Liver (tissue), 9 donors: ENCODE measurements around the gene MTCH2. TPM values are rescaled to one million over a fixed set of nuclear protein-coding genes. Genes with fewer than 3 reads are reported as not detected.
"Not testable (repeated sequence)": the region's sequence is repeated elsewhere in the genome, so short reads cannot be mapped to it uniquely, and the experiment has no call there.

ENCODE experiments used
- DNase-seq: peaks from one replicate; pipeline ENCODE4 v3.0.0-alpha.2; 2017; ENCODE audit warnings: low spot score
- H3K27ac ChIP-seq, 2 donors: one replicate each; pipeline ENCODE4 v1.7.0; 2013; ENCODE audit warnings: inconsistent platforms in 2 of 2, low read length in 2 of 2, control low read depth in 1 of 2, low read depth in 1 of 2, mild to moderate bottlenecking in 1 of 2
- H3K27me3 ChIP-seq, 4 donors: one replicate each; pipeline versions ENCODE4 v1.6.1 to v1.7.0; 2013; ENCODE audit warnings: low read length in 3 of 4, inconsistent platforms in 1 of 4, mild to moderate bottlenecking in 1 of 4, moderate library complexity in 1 of 4; ENCODE audit not compliant: control insufficient read depth in 4 of 4, insufficient read depth in 4 of 4
- H3K36me3 ChIP-seq, 4 donors: one replicate each; pipeline versions ENCODE4 v1.6.1 to v1.7.0; 2013; ENCODE audit warnings: low read length in 3 of 4, mild to moderate bottlenecking in 3 of 4, low read depth in 1 of 4, moderate library complexity in 1 of 4; ENCODE audit not compliant: control insufficient read depth in 4 of 4, insufficient read depth in 3 of 4
- H3K4me1 ChIP-seq, 4 donors: one replicate each; pipeline versions ENCODE4 v1.6.1 to v1.7.0; 2013; ENCODE audit warnings: low read length in 3 of 4, mild to moderate bottlenecking in 3 of 4, moderate library complexity in 1 of 4; ENCODE audit not compliant: control insufficient read depth in 4 of 4, insufficient read depth in 4 of 4
- H3K4me3 ChIP-seq, 3 donors: one replicate each; pipeline versions ENCODE4 v1.6.1 to v1.7.0; 2013; ENCODE audit warnings: low read length in 3 of 3, control low read depth in 1 of 3, low read depth in 1 of 3, mild to moderate bottlenecking in 1 of 3
- H3K9ac ChIP-seq, 2 donors: one replicate each; pipeline ENCODE4 v1.7.0; 2013; ENCODE audit warnings: low read length in 2 of 2, mild to moderate bottlenecking in 2 of 2, moderate library complexity in 2 of 2, control low read depth in 1 of 2, low read depth in 1 of 2
- H3K9me3 ChIP-seq, 4 donors: one replicate each; pipeline versions ENCODE4 v1.6.1 to v1.7.0; 2013; ENCODE audit warnings: low read length in 3 of 4; ENCODE audit not compliant: control insufficient read depth in 4 of 4
- EGR1 ChIP-seq, 2 donors: IDR thresholded peaks; 2 replicates each; pipeline ENCODE4 v1.6.1; 2016 to 2018; ENCODE audit warnings: antibody characterized with exemption in 2 of 2, low read depth in 2 of 2
- FOXA1 ChIP-seq: IDR thresholded peaks from 2 replicates; pipeline ENCODE4 v1.6.1; 2016; ENCODE audit warnings: antibody characterized with exemption
- FOXA2 ChIP-seq: IDR thresholded peaks from 2 replicates; pipeline ENCODE4 v1.6.1; 2016; ENCODE audit warnings: antibody characterized with exemption
- GABPA ChIP-seq, 2 donors: IDR thresholded peaks in 1 of 2; conservative IDR thresholded peaks in 1 of 2; 2 replicates each; pipeline ENCODE4 v1.6.1; 2016; ENCODE audit warnings: antibody characterized with exemption in 2 of 2, mild to moderate bottlenecking in 1 of 2, moderate library complexity in 1 of 2
- HNF4A ChIP-seq, 2 donors: conservative IDR thresholded peaks; 2 replicates each; pipeline ENCODE4 v1.6.1; 2016; ENCODE audit warnings: antibody characterized with exemption in 2 of 2, mild to moderate bottlenecking in 2 of 2
- HNF4G ChIP-seq: IDR thresholded peaks from 2 replicates; pipeline ENCODE4 v1.6.1; 2016; ENCODE audit warnings: antibody characterized with exemption
- JUND ChIP-seq, 2 donors: IDR thresholded peaks; 2 replicates each; pipeline ENCODE4 v1.6.1; 2016; ENCODE audit warnings: antibody characterized with exemption in 2 of 2
- NR2F2 ChIP-seq: IDR thresholded peaks from 2 replicates; pipeline ENCODE4 v1.6.1; 2016; ENCODE audit warnings: antibody characterized with exemption
- RAD21 ChIP-seq, 2 donors: IDR thresholded peaks; 2 replicates each; pipeline ENCODE4 v1.6.1; 2016; ENCODE audit warnings: antibody characterized with exemption in 2 of 2, mild to moderate bottlenecking in 2 of 2
- RXRA ChIP-seq, 2 donors: IDR thresholded peaks; 2 replicates each; pipeline ENCODE4 v1.6.1; 2017 to 2018; ENCODE audit warnings: antibody characterized with exemption in 2 of 2, mild to moderate bottlenecking in 1 of 2
- SP1 ChIP-seq: IDR thresholded peaks from 2 replicates; pipeline ENCODE4 v1.6.1; 2018; ENCODE audit warnings: antibody characterized with exemption, mild to moderate bottlenecking
- TAF1 ChIP-seq: conservative IDR thresholded peaks from 2 replicates; pipeline ENCODE4 v1.6.1; 2016; ENCODE audit warnings: antibody characterized with exemption, mild to moderate bottlenecking
- YY1 ChIP-seq: IDR thresholded peaks from 2 replicates; pipeline ENCODE4 v1.6.1; 2016; ENCODE audit warnings: antibody characterized with exemption, mild to moderate bottlenecking
- WGBS: extraction: QIAGEN DNeasy Blood & Tissue Kit; methylation state at CpG from one replicate; pipeline ENCODE4 v1.1.7; 2013; 5-methylcytosine and 5-hydroxymethylcytosine counted together
- polyA plus RNA-seq, 2 donors: library from polyadenylated mRNA; stranded (reverse) in 1 of 2; unstranded in 1 of 2; fragments of 200-250 nt in 1 of 2; fragments of >200 nt in 1 of 2; fragmentation: Nextera tagmentation in 1 of 2; extraction: Ambion mirVana in 1 of 2; gene quantifications; one replicate each; pipeline versions ENCODE4 v1.2.1 to v1.2.3, GENCODE V29; 2013 to 2015
- total RNA-seq, 2 donors: library from RNA; depleted of rRNA; stranded (reverse); fragments of >200 nt; gene quantifications; one replicate each; pipeline ENCODE4 v1.2.3, GENCODE V29; 2014
- TF ChIP-seq, protein P1 (sequence below): IDR thresholded peaks from 2 replicates; pipeline ENCODE4 v1.6.1; 2016; ENCODE audit warnings: antibody characterized with exemption
- TF ChIP-seq, protein P2 (sequence below): IDR thresholded peaks from 2 replicates; pipeline ENCODE4 v1.6.1; 2016; ENCODE audit warnings: antibody characterized with exemption
- TF ChIP-seq, protein P3 (sequence below): IDR thresholded peaks from 2 replicates; pipeline ENCODE4 v1.6.1; 2016; ENCODE audit warnings: antibody characterized with exemption, mild to moderate bottlenecking
- TF ChIP-seq, protein P4 (sequence below): fragments of 150-350 bp; IDR thresholded peaks from 2 replicates; pipeline ENCODE4 v1.5.1; 2017; ENCODE audit warnings: improper control_type of control experiment, low read depth, low read length; ENCODE audit not compliant: missing input control
- donor health status: healthy.
- donor health status: healthy.
- donor health status: healthy.
- donor health status: healthy.
- donor health status: healthy.

MTCH2 gene
- total and polyA plus RNA-seq, 4 donors = 62.5 to 304 (median 126) TPM

DNA sequence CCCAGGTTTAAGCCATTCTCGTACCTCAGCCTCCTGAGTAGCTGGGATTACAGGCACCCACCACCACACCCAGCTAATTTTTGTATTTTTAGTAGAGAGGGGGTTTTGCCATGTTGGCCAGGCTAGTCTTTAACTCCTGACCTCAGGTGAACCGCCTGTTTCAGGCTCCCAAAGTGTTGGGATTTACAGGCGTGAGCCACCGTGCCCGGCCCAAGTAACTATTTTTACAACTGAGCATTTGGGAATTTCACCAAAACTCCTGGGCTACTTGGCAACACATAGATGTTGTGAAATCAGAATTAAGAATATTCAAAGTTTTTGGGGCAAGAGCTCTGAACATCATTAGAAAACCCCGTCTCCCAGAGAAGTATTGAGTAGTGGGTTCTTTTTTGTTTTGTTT is 1.9 kb downstream of the MTCH2 start:
- H3K36me3 ChIP-seq = peaks cover 7 to 23% (median 14%) of the 10 kb centered on the region in 4 donors
- peak in 1 of 2 donors; percentile 5 for TF ChIP-seq HNF4A (conservative IDR thresholded peaks at IDR 0.05)
- TF ChIP-seq RXRA (IDR thresholded peaks at IDR 0.05) = peak; percentile 15 to 17
- TF ChIP-seq SP1 = peak; percentile 13
- peak in 1 of 2 donors; percentile 15 for TF ChIP-seq RAD21 (IDR thresholded peaks at IDR 0.05)
- not testable (repeated sequence) for DNase-seq, H3K27me3 ChIP-seq, H3K9ac ChIP-seq, H3K9me3 ChIP-seq
- H3K27ac ChIP-seq = peak overlapping the region in 1 of 2 donors; percentile 0
- WGBS = 41% methylated on average over 6 of the region's 6 CpGs
- peaks cover 2 to 24% (median 15%) of the 10 kb centered on the region in 4 donors for H3K4me1 ChIP-seq
- peak overlapping the region in 1 of 3 donors; percentile 79 for H3K4me3 ChIP-seq

DNA sequence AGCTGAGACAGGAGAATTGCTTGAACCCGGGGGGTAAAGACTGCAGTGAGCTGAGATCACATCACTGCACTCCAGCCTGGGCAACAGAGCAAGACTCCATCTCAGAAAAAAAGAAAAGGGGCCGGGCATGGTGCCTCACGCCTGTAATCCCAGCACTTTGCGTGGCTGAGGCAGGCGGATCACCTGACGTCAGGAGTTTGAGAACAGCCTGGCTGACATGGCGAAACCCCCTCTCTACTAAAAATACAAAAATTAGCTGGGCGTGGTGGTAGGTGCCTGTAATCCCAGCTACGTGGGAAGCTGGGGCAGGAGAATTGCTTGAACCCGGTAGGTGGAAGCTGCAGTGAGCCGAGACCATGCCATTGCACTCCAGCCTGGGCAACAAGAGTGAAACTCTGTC is 6.0 kb downstream of the MTCH2 start:
- not testable (repeated sequence) for H3K4me3 ChIP-seq, H3K27ac ChIP-seq, DNase-seq, H3K9ac ChIP-seq, H3K9me3 ChIP-seq, H3K27me3 ChIP-seq
- peaks cover 13 to 48% (median 38%) of the 10 kb centered on the region in 4 donors for H3K36me3 ChIP-seq
- 98% methylated on average over 11 of the region's 11 CpGs for WGBS
- H3K4me1 ChIP-seq = peaks cover 5 to 15% (median 12%) of the 10 kb centered on the region in 4 donors

DNA sequence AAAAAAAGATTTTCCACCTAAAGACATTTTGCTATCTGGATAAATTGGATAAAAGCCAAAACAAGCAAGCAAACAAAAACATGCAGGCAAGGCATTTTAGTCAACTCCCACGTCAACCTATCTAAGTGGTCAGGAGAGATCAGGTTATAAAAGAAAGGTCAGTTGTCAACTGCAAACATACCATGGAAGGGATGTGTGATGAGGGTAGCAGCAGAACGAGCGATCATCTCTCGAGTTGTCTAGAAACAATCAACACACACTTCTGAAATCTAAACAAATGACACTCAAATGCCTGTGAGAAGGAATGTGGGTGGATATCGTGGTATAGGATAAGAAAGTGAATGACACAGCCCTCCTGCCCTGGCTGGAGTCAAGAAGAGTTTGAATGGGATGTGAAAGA is 10.9 kb downstream of the MTCH2 start:
- Histone ChIP-seq H3K9ac (no peak overlapping the region), H3K27me3 (no peaks in the 10 kb centered on the region), H3K4me1 (peaks cover 0 to 3% (median 2%) of the 10 kb centered on the region in 4 donors), H3K27ac (no peak overlapping the region), H3K36me3 (peaks cover 19 to 67% (median 59%) of the 10 kb centered on the region in 4 donors), H3K4me3 (no peak overlapping the region), H3K9me3 (no peaks in the 10 kb centered on the region)
- no peak for DNase-seq
- TF ChIP-seq JUND (IDR thresholded peaks at IDR 0.05) (no peak), HNF4G (no peak), SP1 (no peak)
- TF ChIP-seq, protein P1, sequence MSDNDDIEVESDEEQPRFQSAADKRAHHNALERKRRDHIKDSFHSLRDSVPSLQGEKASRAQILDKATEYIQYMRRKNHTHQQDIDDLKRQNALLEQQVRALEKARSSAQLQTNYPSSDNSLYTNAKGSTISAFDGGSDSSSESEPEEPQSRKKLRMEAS = no peak
- 41% methylated on average over 5 of the region's 5 CpGs for WGBS

DNA sequence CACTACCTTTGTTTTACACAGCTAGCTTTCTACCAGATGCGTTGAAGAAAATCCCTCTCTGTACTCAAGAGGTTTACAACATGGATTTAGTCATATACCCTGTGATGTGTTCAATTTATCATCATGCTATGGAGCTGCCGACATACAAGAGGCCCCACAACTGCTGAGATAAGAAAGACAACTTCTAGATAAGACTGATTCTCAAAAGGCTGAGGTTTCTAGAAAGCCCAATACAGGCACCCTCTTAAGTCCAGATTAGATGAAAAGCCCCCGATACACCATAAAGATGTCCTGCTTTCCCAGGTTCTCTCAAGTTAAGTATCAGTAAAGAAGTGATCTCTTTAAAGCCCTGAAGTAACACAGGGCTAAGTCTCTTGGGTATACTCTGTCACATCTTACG is 14.3 kb downstream of the MTCH2 start:
- peaks cover 14 to 68% (median 66%) of the 10 kb centered on the region in 4 donors for H3K36me3 ChIP-seq
- WGBS = 96% methylated on average over 4 of the region's 4 CpGs
- H3K9ac ChIP-seq = no peak overlapping the region
- no peaks in the 10 kb centered on the region for H3K27me3 ChIP-seq
- no peak overlapping the region for H3K27ac ChIP-seq
- TF ChIP-seq FOXA2 (no peak), YY1 (no peak), FOXA1 (no peak), HNF4G (no peak), JUND (IDR thresholded peaks at IDR 0.05) (no peak), SP1 (no peak), EGR1 (IDR thresholded peaks at IDR 0.05; ENCODE audit: low read depth in 2 of 2) (no peak), NR2F2 (no peak), GABPA (IDR thresholded peaks at IDR 0.05 in 1 of 2, conservative IDR thresholded peaks at IDR 0.05 in 1 of 2) (no peak), RXRA (IDR thresholded peaks at IDR 0.05) (no peak), RAD21 (IDR thresholded peaks at IDR 0.05) (no peak), HNF4A (conservative IDR thresholded peaks at IDR 0.05) (no peak), TAF1 (no peak)
- TF ChIP-seq, protein P2, sequence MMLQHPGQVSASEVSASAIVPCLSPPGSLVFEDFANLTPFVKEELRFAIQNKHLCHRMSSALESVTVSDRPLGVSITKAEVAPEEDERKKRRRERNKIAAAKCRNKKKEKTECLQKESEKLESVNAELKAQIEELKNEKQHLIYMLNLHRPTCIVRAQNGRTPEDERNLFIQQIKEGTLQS = no peak
- TF ChIP-seq, protein P1 = no peak
- TF ChIP-seq, protein P3, sequence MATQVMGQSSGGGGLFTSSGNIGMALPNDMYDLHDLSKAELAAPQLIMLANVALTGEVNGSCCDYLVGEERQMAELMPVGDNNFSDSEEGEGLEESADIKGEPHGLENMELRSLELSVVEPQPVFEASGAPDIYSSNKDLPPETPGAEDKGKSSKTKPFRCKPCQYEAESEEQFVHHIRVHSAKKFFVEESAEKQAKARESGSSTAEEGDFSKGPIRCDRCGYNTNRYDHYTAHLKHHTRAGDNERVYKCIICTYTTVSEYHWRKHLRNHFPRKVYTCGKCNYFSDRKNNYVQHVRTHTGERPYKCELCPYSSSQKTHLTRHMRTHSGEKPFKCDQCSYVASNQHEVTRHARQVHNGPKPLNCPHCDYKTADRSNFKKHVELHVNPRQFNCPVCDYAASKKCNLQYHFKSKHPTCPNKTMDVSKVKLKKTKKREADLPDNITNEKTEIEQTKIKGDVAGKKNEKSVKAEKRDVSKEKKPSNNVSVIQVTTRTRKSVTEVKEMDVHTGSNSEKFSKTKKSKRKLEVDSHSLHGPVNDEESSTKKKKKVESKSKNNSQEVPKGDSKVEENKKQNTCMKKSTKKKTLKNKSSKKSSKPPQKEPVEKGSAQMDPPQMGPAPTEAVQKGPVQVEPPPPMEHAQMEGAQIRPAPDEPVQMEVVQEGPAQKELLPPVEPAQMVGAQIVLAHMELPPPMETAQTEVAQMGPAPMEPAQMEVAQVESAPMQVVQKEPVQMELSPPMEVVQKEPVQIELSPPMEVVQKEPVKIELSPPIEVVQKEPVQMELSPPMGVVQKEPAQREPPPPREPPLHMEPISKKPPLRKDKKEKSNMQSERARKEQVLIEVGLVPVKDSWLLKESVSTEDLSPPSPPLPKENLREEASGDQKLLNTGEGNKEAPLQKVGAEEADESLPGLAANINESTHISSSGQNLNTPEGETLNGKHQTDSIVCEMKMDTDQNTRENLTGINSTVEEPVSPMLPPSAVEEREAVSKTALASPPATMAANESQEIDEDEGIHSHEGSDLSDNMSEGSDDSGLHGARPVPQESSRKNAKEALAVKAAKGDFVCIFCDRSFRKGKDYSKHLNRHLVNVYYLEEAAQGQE = no peak
- TF ChIP-seq, protein P4, sequence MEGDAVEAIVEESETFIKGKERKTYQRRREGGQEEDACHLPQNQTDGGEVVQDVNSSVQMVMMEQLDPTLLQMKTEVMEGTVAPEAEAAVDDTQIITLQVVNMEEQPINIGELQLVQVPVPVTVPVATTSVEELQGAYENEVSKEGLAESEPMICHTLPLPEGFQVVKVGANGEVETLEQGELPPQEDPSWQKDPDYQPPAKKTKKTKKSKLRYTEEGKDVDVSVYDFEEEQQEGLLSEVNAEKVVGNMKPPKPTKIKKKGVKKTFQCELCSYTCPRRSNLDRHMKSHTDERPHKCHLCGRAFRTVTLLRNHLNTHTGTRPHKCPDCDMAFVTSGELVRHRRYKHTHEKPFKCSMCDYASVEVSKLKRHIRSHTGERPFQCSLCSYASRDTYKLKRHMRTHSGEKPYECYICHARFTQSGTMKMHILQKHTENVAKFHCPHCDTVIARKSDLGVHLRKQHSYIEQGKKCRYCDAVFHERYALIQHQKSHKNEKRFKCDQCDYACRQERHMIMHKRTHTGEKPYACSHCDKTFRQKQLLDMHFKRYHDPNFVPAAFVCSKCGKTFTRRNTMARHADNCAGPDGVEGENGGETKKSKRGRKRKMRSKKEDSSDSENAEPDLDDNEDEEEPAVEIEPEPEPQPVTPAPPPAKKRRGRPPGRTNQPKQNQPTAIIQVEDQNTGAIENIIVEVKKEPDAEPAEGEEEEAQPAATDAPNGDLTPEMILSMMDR = no peak
- no peaks in the 10 kb centered on the region for H3K9me3 ChIP-seq
- no peak overlapping the region for H3K4me3 ChIP-seq
- peaks cover 0 to 3% (median 2%) of the 10 kb centered on the region in 4 donors for H3K4me1 ChIP-seq
- DNase-seq = no peak
